Hepatocyte (in vitro differentiated cells): Measurements from ENCODE around the gene SPINT4.
"Not testable (repeated sequence)": the region's sequence is repeated elsewhere in the genome, so short reads cannot be mapped to it uniquely, and the experiment has no call there.

Experiments
- EZH2 ChIP-seq: fragments of 200-600 bp; sonication (generic); IDR thresholded peaks from 2 replicates; pipeline ENCODE4 v1.6.1; 2016; ENCODE audit warnings: antibody characterized with exemption, mild to moderate bottlenecking, borderline replicate concordance
- TF ChIP-seq, protein P1 (sequence below): fragments of 200-600 bp; sonication (generic); IDR thresholded peaks from 2 replicates; pipeline ENCODE4 v1.5.1; 2016; ENCODE audit warnings: antibody characterized with exemption, mild to moderate bottlenecking; ENCODE audit not compliant: poor library complexity

DNA sequence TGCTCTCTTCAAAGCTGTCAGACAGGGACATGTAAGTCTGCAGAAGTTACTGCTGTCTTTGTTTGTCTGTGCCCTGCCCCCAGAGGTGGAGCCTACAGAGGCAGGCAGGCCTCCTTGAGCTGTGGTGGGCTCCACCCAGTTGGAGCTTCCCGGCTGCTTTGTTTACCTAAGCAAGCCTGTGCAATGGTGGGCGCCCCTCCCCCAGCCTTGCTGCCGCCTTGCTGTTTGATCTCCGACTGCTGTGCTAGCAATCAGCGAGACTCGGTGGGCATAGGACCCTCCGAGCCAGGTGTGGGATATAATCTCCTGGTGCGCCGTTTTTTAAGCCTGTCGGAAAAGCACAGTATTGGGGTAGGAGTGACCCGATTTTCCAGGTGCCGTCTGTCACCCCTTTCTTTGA lies 28.8 kb upstream of the SPINT4 start:
- TF ChIP-seq, protein P1, sequence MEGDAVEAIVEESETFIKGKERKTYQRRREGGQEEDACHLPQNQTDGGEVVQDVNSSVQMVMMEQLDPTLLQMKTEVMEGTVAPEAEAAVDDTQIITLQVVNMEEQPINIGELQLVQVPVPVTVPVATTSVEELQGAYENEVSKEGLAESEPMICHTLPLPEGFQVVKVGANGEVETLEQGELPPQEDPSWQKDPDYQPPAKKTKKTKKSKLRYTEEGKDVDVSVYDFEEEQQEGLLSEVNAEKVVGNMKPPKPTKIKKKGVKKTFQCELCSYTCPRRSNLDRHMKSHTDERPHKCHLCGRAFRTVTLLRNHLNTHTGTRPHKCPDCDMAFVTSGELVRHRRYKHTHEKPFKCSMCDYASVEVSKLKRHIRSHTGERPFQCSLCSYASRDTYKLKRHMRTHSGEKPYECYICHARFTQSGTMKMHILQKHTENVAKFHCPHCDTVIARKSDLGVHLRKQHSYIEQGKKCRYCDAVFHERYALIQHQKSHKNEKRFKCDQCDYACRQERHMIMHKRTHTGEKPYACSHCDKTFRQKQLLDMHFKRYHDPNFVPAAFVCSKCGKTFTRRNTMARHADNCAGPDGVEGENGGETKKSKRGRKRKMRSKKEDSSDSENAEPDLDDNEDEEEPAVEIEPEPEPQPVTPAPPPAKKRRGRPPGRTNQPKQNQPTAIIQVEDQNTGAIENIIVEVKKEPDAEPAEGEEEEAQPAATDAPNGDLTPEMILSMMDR = not testable (repeated sequence)
- not testable (repeated sequence) for TF ChIP-seq EZH2
